Measurements from ENCODE around the gene EHBP1. TPM values are rescaled to one million over a fixed set of nuclear protein-coding genes. Genes with fewer than 3 reads are reported as not detected.

Gene EHBP1
- total RNA-seq, 1 donor from 2014 or later, result 25.6 TPM

- Mint-ChIP-seq H3K27me3 (ENCODE audit: low read depth) (no peaks in the 10 kb centered on the region), H3K4me1 (ENCODE audit: low read depth) (no peaks in the 10 kb centered on the region), H3K4me3 (ENCODE audit: low read depth) (no peak overlapping the region), H3K9me3 (peaks cover 24% of the 10 kb centered on the region), H3K27ac (no peak overlapping the region), H3K36me3 (ENCODE audit: low read depth) (peaks cover 4% of the 10 kb centered on the region)
- intact Hi-C loops (cut with micrococcal nuclease), result no loop called here
- DNase-seq (ENCODE audit: low spot score), result no peak
These were observed 213.5 kb downstream of the EHBP1 start for GRCh38 chr2:62919041-62919440.

GRCh38 chr2:62920070-62920469 is 214.6 kb downstream of the EHBP1 start:
- Mint-ChIP-seq H3K4me1 (ENCODE audit: low read depth) (no peaks in the 10 kb centered on the region), H3K27ac (no peak overlapping the region), H3K36me3 (ENCODE audit: low read depth) (peaks cover 4% of the 10 kb centered on the region), H3K27me3 (ENCODE audit: low read depth) (no peaks in the 10 kb centered on the region), H3K4me3 (ENCODE audit: low read depth) (no peak overlapping the region), H3K9me3 (peaks cover 34% of the 10 kb centered on the region)
- intact Hi-C loops (cut with micrococcal nuclease), result no loop called here
- DNase-seq (ENCODE audit: low spot score), result no peak

- Mint-ChIP-seq H3K27me3 (ENCODE audit: low read depth) (no peaks in the 10 kb centered on the region), H3K4me1 (ENCODE audit: low read depth) (no peaks in the 10 kb centered on the region), H3K4me3 (ENCODE audit: low read depth) (no peak overlapping the region), H3K36me3 (ENCODE audit: low read depth) (peaks cover 4% of the 10 kb centered on the region), H3K27ac (no peak overlapping the region), H3K9me3 (peaks cover 42% of the 10 kb centered on the region)
- intact Hi-C loops (cut with micrococcal nuclease), result no loop called here
- DNase-seq (ENCODE audit: low spot score), result no peak
These were observed 217.7 kb downstream of the EHBP1 start for GRCh38 chr2:62923242-62923641.

GRCh38 chr2:62923881-62924280 is 218.4 kb downstream of the EHBP1 start:
- intact Hi-C loops (cut with micrococcal nuclease), result no loop called here
- H3K4me1 Mint-ChIP-seq (ENCODE audit: low read depth), result no peaks in the 10 kb centered on the region
- no peak for DNase-seq (ENCODE audit: low spot score)
- H3K4me3 Mint-ChIP-seq (ENCODE audit: low read depth), result no peak overlapping the region
- peaks cover 4% of the 10 kb centered on the region for H3K36me3 Mint-ChIP-seq (ENCODE audit: low read depth)
- no peak overlapping the region for H3K27ac Mint-ChIP-seq
- no peaks in the 10 kb centered on the region for H3K27me3 Mint-ChIP-seq (ENCODE audit: low read depth)
- peaks cover 42% of the 10 kb centered on the region for H3K9me3 Mint-ChIP-seq

GRCh38 chr2:62928015-62928414 is 222.5 kb downstream of the EHBP1 start:
- Mint-ChIP-seq H3K36me3 (ENCODE audit: low read depth) (no peaks in the 10 kb centered on the region), H3K4me1 (ENCODE audit: low read depth) (no peaks in the 10 kb centered on the region), H3K4me3 (ENCODE audit: low read depth) (no peak overlapping the region), H3K9me3 (peaks cover 23% of the 10 kb centered on the region), H3K27ac (no peak overlapping the region), H3K27me3 (ENCODE audit: low read depth) (no peaks in the 10 kb centered on the region)
- no peak for DNase-seq (ENCODE audit: low spot score)
- intact Hi-C loops (cut with micrococcal nuclease), result no loop called here

GRCh38 chr2:62931536-62931935 is 226.0 kb downstream of the EHBP1 start:
- no peak overlapping the region for H3K4me3 Mint-ChIP-seq (ENCODE audit: low read depth)
- no peaks in the 10 kb centered on the region for H3K9me3 Mint-ChIP-seq
- no peaks in the 10 kb centered on the region for H3K27me3 Mint-ChIP-seq (ENCODE audit: low read depth)

GRCh38 chr2:62933398-62933917 is 227.9 kb downstream of the EHBP1 start:
- intact Hi-C loops (cut with micrococcal nuclease), result no loop called here
- no peak for DNase-seq (ENCODE audit: low spot score)
- Mint-ChIP-seq H3K27me3 (ENCODE audit: low read depth) (no peaks in the 10 kb centered on the region), H3K4me3 (ENCODE audit: low read depth) (no peak overlapping the region), H3K36me3 (ENCODE audit: low read depth) (no peaks in the 10 kb centered on the region), H3K27ac (no peak overlapping the region), H3K4me1 (ENCODE audit: low read depth) (no peaks in the 10 kb centered on the region), H3K9me3 (no peaks in the 10 kb centered on the region)

More at GRCh38 chr2:62931536-62931935, 226.0 kb downstream of the EHBP1 start:
- no peak overlapping the region for H3K27ac Mint-ChIP-seq
- H3K36me3 Mint-ChIP-seq (ENCODE audit: low read depth), result no peaks in the 10 kb centered on the region
- intact Hi-C loops (cut with micrococcal nuclease), result no loop called here
- DNase-seq (ENCODE audit: low spot score), result no peak
- H3K4me1 Mint-ChIP-seq (ENCODE audit: low read depth), result no peaks in the 10 kb centered on the region

GRCh38 chr2:62934517-62934916 is 229.0 kb downstream of the EHBP1 start:
- H3K9me3 Mint-ChIP-seq, result no peaks in the 10 kb centered on the region
- no peak overlapping the region for H3K27ac Mint-ChIP-seq
- H3K4me3 Mint-ChIP-seq (ENCODE audit: low read depth), result no peak overlapping the region
- H3K27me3 Mint-ChIP-seq (ENCODE audit: low read depth), result no peaks in the 10 kb centered on the region
- no peak for DNase-seq (ENCODE audit: low spot score)
- H3K36me3 Mint-ChIP-seq (ENCODE audit: low read depth), result no peaks in the 10 kb centered on the region
- no peaks in the 10 kb centered on the region for H3K4me1 Mint-ChIP-seq (ENCODE audit: low read depth)
- intact Hi-C loops (cut with micrococcal nuclease), result no loop called here

GRCh38 chr2:62938126-62938525 is 232.6 kb downstream of the EHBP1 start:
- no peaks in the 10 kb centered on the region for H3K36me3 Mint-ChIP-seq (ENCODE audit: low read depth)
- no peaks in the 10 kb centered on the region for H3K27me3 Mint-ChIP-seq (ENCODE audit: low read depth)
- no peak overlapping the region for H3K27ac Mint-ChIP-seq
- H3K4me1 Mint-ChIP-seq (ENCODE audit: low read depth), result no peaks in the 10 kb centered on the region
- no peak for DNase-seq (ENCODE audit: low spot score)
- no peaks in the 10 kb centered on the region for H3K9me3 Mint-ChIP-seq
- intact Hi-C loops (cut with micrococcal nuclease), result no loop called here
- no peak overlapping the region for H3K4me3 Mint-ChIP-seq (ENCODE audit: low read depth)

GRCh38 chr2:62939735-62940491 is 234.4 kb downstream of the EHBP1 start:
- Mint-ChIP-seq H3K9me3 (no peaks in the 10 kb centered on the region), H3K27me3 (ENCODE audit: low read depth) (no peaks in the 10 kb centered on the region), H3K36me3 (ENCODE audit: low read depth) (no peaks in the 10 kb centered on the region), H3K27ac (no peak overlapping the region), H3K4me1 (ENCODE audit: low read depth) (no peaks in the 10 kb centered on the region), H3K4me3 (ENCODE audit: low read depth) (no peak overlapping the region)
- intact Hi-C loops (cut with micrococcal nuclease), result no loop called here
- no peak for DNase-seq (ENCODE audit: low spot score)

- intact Hi-C loops (cut with micrococcal nuclease), result no loop called here
- no peaks in the 10 kb centered on the region for H3K27me3 Mint-ChIP-seq (ENCODE audit: low read depth)
- no peaks in the 10 kb centered on the region for H3K9me3 Mint-ChIP-seq
- H3K4me3 Mint-ChIP-seq (ENCODE audit: low read depth), result no peak overlapping the region
- H3K36me3 Mint-ChIP-seq (ENCODE audit: low read depth), result no peaks in the 10 kb centered on the region
- no peak for DNase-seq (ENCODE audit: low spot score)
- no peak overlapping the region for H3K27ac Mint-ChIP-seq
- no peaks in the 10 kb centered on the region for H3K4me1 Mint-ChIP-seq (ENCODE audit: low read depth)
These were observed 235.2 kb downstream of the EHBP1 start for GRCh38 chr2:62940697-62941096.

GRCh38 chr2:62941413-62941812 is 235.9 kb downstream of the EHBP1 start:
- no peak overlapping the region for H3K27ac Mint-ChIP-seq
- intact Hi-C loops (cut with micrococcal nuclease), result no loop called here
- no peaks in the 10 kb centered on the region for H3K9me3 Mint-ChIP-seq
- H3K27me3 Mint-ChIP-seq (ENCODE audit: low read depth), result no peaks in the 10 kb centered on the region
- no peak for DNase-seq (ENCODE audit: low spot score)
- no peak overlapping the region for H3K4me3 Mint-ChIP-seq (ENCODE audit: low read depth)
- H3K4me1 Mint-ChIP-seq (ENCODE audit: low read depth), result no peaks in the 10 kb centered on the region
- no peaks in the 10 kb centered on the region for H3K36me3 Mint-ChIP-seq (ENCODE audit: low read depth)

- intact Hi-C loops (cut with micrococcal nuclease), result no loop called here
- DNase-seq (ENCODE audit: low spot score), result no peak
- Mint-ChIP-seq H3K4me1 (ENCODE audit: low read depth) (no peaks in the 10 kb centered on the region), H3K4me3 (ENCODE audit: low read depth) (no peak overlapping the region), H3K36me3 (ENCODE audit: low read depth) (no peaks in the 10 kb centered on the region), H3K27me3 (ENCODE audit: low read depth) (no peaks in the 10 kb centered on the region), H3K27ac (no peak overlapping the region), H3K9me3 (no peaks in the 10 kb centered on the region)
These were observed 238.8 kb downstream of the EHBP1 start for GRCh38 chr2:62944362-62944761.

Measured in activated T-helper 2 cell treated with anti-CD3 and anti-CD28 coated beads, Interferon-gamma antibody, Interleukin-2, Interleukin-4, amounts not matched to agents 10 μg/mL and 5 μg/mL and 100 μg/mL, durations not matched to agents 14 hours and 24 hours and 36 hours (primary cell).